PC-3 (cell line): ENCODE results near the gene SEPTIN2. TPM values are rescaled to one million over a fixed set of nuclear protein-coding genes. Genes with fewer than 3 reads are reported as not detected.
"Not testable (repeated sequence)": the region's sequence is repeated elsewhere in the genome, so short reads cannot be mapped to it uniquely, and the experiment has no call there.

ENCODE experiments used
- ATAC-seq: fragments of 200-7000 bp; cut with Tn5 transposase; 2 replicates; pipeline ENCODE4 v1.9.1; 2020; ENCODE audit warnings: mild to moderate bottlenecking, moderate library complexity
- BruUV-seq: library from RNA; stranded (reverse); fragments of 400-500 nt; replicated peaks from 2 replicates; lab custom pipeline; 2021; lab: Mats Ljungman, UMichigan
- CTCF ChIA-PET: fragments of 300-600 bp; sonication (Branson Sonifier 250); formaldehyde crosslinking; loops from one replicate; lab custom pipeline; 2022; ENCODE audit warnings: antibody characterized with exemption; lab: Charles Lee
- POLR2A ChIA-PET: fragments of 300-600 bp; sonication (Branson Sonifier 250); formaldehyde crosslinking; loops from one replicate; lab custom pipeline; 2022; ENCODE audit warnings: antibody characterized with exemption; ENCODE audit not compliant: unreplicated experiment; lab: Charles Lee
- DNase-seq: peaks from one replicate; pipeline ENCODE4 v3.0.0-alpha.2; 2015
- H2AFZ ChIP-seq: fragments of 300-600 bp; sonication (generic); 2 replicates; pipeline ENCODE4 v1.6.0; 2016; ENCODE audit warnings: antibody characterized with exemption, low read length
- H3F3A ChIP-seq: fragments of 300-600 bp; sonication (generic); one replicate; pipeline ENCODE4 v1.6.0; 2017; ENCODE audit warnings: antibody characterized with exemption, low read length, control low read depth, mild to moderate bottlenecking; ENCODE audit not compliant: unreplicated experiment
- H3K27ac ChIP-seq: fragments of 300-600 bp; sonication (generic); 2 replicates; pipeline ENCODE4 v1.5.1; 2016; ENCODE audit warnings: mild to moderate bottlenecking, low read length
- H3K27me3 ChIP-seq: fragments of 300-600 bp; sonication (generic); 2 replicates; pipeline ENCODE4 v1.6.1; 2016; ENCODE audit warnings: low read length, mixed read lengths
- H3K36me3 ChIP-seq: fragments of 300-600 bp; sonication (generic); 2 replicates; pipeline ENCODE4 v1.6.1; 2016; ENCODE audit warnings: low read depth, mixed run types, low read length, mixed read lengths
- H3K4me1 ChIP-seq: fragments of 300-600 bp; sonication (generic); 2 replicates; pipeline ENCODE4 v1.5.1; 2016; ENCODE audit warnings: low read length; ENCODE audit not compliant: insufficient read depth
- H3K4me2 ChIP-seq: fragments of 300-600 bp; sonication (generic); 2 replicates; pipeline ENCODE4 v1.6.0; 2016; ENCODE audit warnings: low read length
- H3K4me3 ChIP-seq: fragments of 300-600 bp; sonication (generic); 2 replicates; pipeline ENCODE4 v1.5.1; 2016; ENCODE audit warnings: mild to moderate bottlenecking, low read length, mixed read lengths
- H3K79me2 ChIP-seq: fragments of 300-600 bp; sonication (generic); 2 replicates; pipeline ENCODE4 v1.6.1; 2017; ENCODE audit warnings: low read length, mixed read lengths
- H3K9ac ChIP-seq: fragments of 300-600 bp; sonication (generic); 2 replicates; pipeline ENCODE4 v1.6.0; 2016; ENCODE audit warnings: mild to moderate bottlenecking, low read length
- H3K9me2 ChIP-seq: fragments of 300-600 bp; sonication (generic); replicated peaks from 2 replicates; pipeline ENCODE4 v1.6.1; 2016; ENCODE audit warnings: mixed run types, low read length, mixed read lengths
- H3K9me3 ChIP-seq: fragments of 300-600 bp; sonication (generic); 2 replicates; pipeline ENCODE4 v1.6.1; 2016; ENCODE audit warnings: low read length, mixed read lengths
- H4K20me1 ChIP-seq: fragments of 300-600 bp; sonication (generic); 2 replicates; pipeline ENCODE4 v1.6.1; 2016; ENCODE audit warnings: low read length, mixed read lengths
- EZH2 ChIP-seq: fragments of 300-600 bp; sonication (generic); IDR thresholded peaks from one replicate; pipeline ENCODE4 v1.6.1; 2017; ENCODE audit warnings: antibody characterized with exemption, mild to moderate bottlenecking, low read length; ENCODE audit not compliant: unreplicated experiment
- EZH2phosphoT487 ChIP-seq: fragments of 300-600 bp; sonication (generic); IDR thresholded peaks from 2 replicates; pipeline ENCODE4 v1.6.1; 2018; ENCODE audit warnings: mild to moderate bottlenecking, antibody characterized with exemption, low read length, borderline replicate concordance
- intact Hi-C: fragments of 100-400 bp; cut with micrococcal nuclease; formaldehyde crosslinking; loops from 2 replicates; pipeline ENCODE4 v1.9.0; 2023
- total RNA-seq: library from RNA; depleted of rRNA; stranded (reverse); fragments of >200 nt; gene quantifications from 2 replicates; pipeline ENCODE4 v1.2.3, GENCODE V29; 2014
- TF ChIP-seq, protein P1 (sequence below): fragments of 300-600 bp; sonication (generic); conservative IDR thresholded peaks from 2 replicates; pipeline ENCODE4 v1.5.1; 2017; ENCODE audit warnings: antibody characterized with exemption, low read depth, mild to moderate bottlenecking, low read length

Gene SEPTIN2
- total RNA-seq, 1 experiment from 2014 or later = 185 TPM

GRCh38 chr2:241275910-241276309 lies 39.8 kb upstream of the SEPTIN2 start:
- Histone ChIP-seq H3K9ac (no peak overlapping the region), H2AFZ (no peak overlapping the region), H3K4me2 (no peak overlapping the region), H3F3A (no peaks in the 10 kb centered on the region), H3K36me3 (no peaks in the 10 kb centered on the region), H4K20me1 (peaks cover 10% of the 10 kb centered on the region), H3K4me3 (no peak overlapping the region), H3K9me3 (no peaks in the 10 kb centered on the region), H3K27ac (no peak overlapping the region), H3K9me2 (no peaks in the 10 kb centered on the region), H3K27me3 (no peaks in the 10 kb centered on the region), H3K4me1 (peaks cover 7% of the 10 kb centered on the region), H3K79me2 (peaks cover 92% of the 10 kb centered on the region)
- intact Hi-C loops = no loop called here
- ChIA-PET POLR2A (no interaction called here), CTCF (no interaction called here)
- DNase-seq (no peak), ATAC-seq (no peak)
- no TSS peak for BruUV-seq
- TF ChIP-seq EZH2 (no peak), EZH2phosphoT487 (no peak)
- TF ChIP-seq, protein P1, sequence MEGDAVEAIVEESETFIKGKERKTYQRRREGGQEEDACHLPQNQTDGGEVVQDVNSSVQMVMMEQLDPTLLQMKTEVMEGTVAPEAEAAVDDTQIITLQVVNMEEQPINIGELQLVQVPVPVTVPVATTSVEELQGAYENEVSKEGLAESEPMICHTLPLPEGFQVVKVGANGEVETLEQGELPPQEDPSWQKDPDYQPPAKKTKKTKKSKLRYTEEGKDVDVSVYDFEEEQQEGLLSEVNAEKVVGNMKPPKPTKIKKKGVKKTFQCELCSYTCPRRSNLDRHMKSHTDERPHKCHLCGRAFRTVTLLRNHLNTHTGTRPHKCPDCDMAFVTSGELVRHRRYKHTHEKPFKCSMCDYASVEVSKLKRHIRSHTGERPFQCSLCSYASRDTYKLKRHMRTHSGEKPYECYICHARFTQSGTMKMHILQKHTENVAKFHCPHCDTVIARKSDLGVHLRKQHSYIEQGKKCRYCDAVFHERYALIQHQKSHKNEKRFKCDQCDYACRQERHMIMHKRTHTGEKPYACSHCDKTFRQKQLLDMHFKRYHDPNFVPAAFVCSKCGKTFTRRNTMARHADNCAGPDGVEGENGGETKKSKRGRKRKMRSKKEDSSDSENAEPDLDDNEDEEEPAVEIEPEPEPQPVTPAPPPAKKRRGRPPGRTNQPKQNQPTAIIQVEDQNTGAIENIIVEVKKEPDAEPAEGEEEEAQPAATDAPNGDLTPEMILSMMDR = no peak

- DNase-seq, H2AFZ ChIP-seq, H3K4me2 ChIP-seq, H3K9ac ChIP-seq, H3K36me3 ChIP-seq, CTCF ChIA-PET, BruUV-seq, POLR2A ChIA-PET, intact Hi-C loops, H3K4me3 ChIP-seq, H4K20me1 ChIP-seq, H3K27me3 ChIP-seq, H3K4me1 ChIP-seq, H3K9me3 ChIP-seq, H3K27ac ChIP-seq, H3K9me2 ChIP-seq, ATAC-seq, H3F3A ChIP-seq: not testable (repeated sequence)
- peaks cover 95% of the 10 kb centered on the region for H3K79me2 ChIP-seq
Measured at GRCh38 chr2:241278306-241278705, 37.4 kb upstream of the SEPTIN2 start.

GRCh38 chr2:241279413-241279812 lies 36.3 kb upstream of the SEPTIN2 start:
- ChIA-PET POLR2A (no interaction called here), CTCF (no interaction called here)
- H3K9ac ChIP-seq = no peak overlapping the region
- no peaks in the 10 kb centered on the region for H3K4me1 ChIP-seq
- intact Hi-C loops = no loop called here
- no peak for TF ChIP-seq EZH2phosphoT487
- peaks cover 7% of the 10 kb centered on the region; the same call in 1 of the 2 replicates for H4K20me1 ChIP-seq
- H2AFZ ChIP-seq = no peak overlapping the region
- no peak for ATAC-seq
- H3F3A ChIP-seq = no peaks in the 10 kb centered on the region
- no peaks in the 10 kb centered on the region for H3K27me3 ChIP-seq
- no peak for DNase-seq
- no peaks in the 10 kb centered on the region for H3K9me2 ChIP-seq
- no peaks in the 10 kb centered on the region for H3K36me3 ChIP-seq
- no peak overlapping the region for H3K4me3 ChIP-seq
- no peak overlapping the region for H3K27ac ChIP-seq
- H3K4me2 ChIP-seq = no peak overlapping the region
- H3K9me3 ChIP-seq = no peaks in the 10 kb centered on the region
- no TSS peak for BruUV-seq
- H3K79me2 ChIP-seq = peaks cover 95% of the 10 kb centered on the region

- H3K79me2 ChIP-seq = peaks cover 96% of the 10 kb centered on the region
Measured at GRCh38 chr2:241279828-241280227, 35.9 kb upstream of the SEPTIN2 start.

More at GRCh38 chr2:241279828-241280227, 35.9 kb upstream of the SEPTIN2 start:
- no peak overlapping the region for H2AFZ ChIP-seq
- H3K27ac ChIP-seq = no peak overlapping the region
- H4K20me1 ChIP-seq = peaks cover 7% of the 10 kb centered on the region; the same call in 1 of the 2 replicates
- H3K9me2 ChIP-seq = no peaks in the 10 kb centered on the region
- ChIA-PET POLR2A (no interaction called here), CTCF (no interaction called here)
- no peaks in the 10 kb centered on the region for H3K27me3 ChIP-seq
- no peaks in the 10 kb centered on the region for H3K9me3 ChIP-seq
- ATAC-seq = no peak
- H3F3A ChIP-seq = no peaks in the 10 kb centered on the region
- H3K36me3 ChIP-seq = no peaks in the 10 kb centered on the region
- no peak overlapping the region for H3K9ac ChIP-seq
- no peak overlapping the region for H3K4me3 ChIP-seq
- no TSS peak for BruUV-seq
- no peaks in the 10 kb centered on the region for H3K4me1 ChIP-seq
- H3K4me2 ChIP-seq = no peak overlapping the region
- intact Hi-C loops = no loop called here
- TF ChIP-seq, protein P1 = no peak
- TF ChIP-seq EZH2phosphoT487 = no peak
- TF ChIP-seq EZH2 = no peak
- no peak for DNase-seq
